Gastroesophageal sphincter (tissue), 4 donors: ENCODE measurements around the gene FAM217B. TPM values are rescaled to one million over a fixed set of nuclear protein-coding genes. Genes with fewer than 3 reads are reported as not detected.

Experiments
- ATAC-seq: fragments of 150-250 bp; one replicate; pipeline ENCODE4 v1.9.1; 2016; ENCODE audit warnings: mild to moderate bottlenecking, moderate library complexity
- H3K27ac ChIP-seq, 4 donors: fragments of 200-600 bp; sonication (generic) in 3 of 4; 1 replicate in 3 of 4; 2 replicates in 1 of 4; pipeline ENCODE4 v1.5.1; 2016 to 2019
- H3K27me3 ChIP-seq: fragments of 200-600 bp; sonication (generic); one replicate; pipeline ENCODE4 v1.5.1; 2019
- H3K36me3 ChIP-seq, 2 donors: fragments of 200-600 bp; sonication (generic); one replicate each; pipeline ENCODE4 v1.5.1; 2019; ENCODE audit warnings: control low read depth in 1 of 2
- H3K4me1 ChIP-seq, 3 donors: fragments of 200-600 bp; sonication (generic); 1 replicate in 2 of 3; 2 replicates in 1 of 3; pipeline ENCODE4 v1.5.1; 2016 to 2019; ENCODE audit warnings: control low read depth in 2 of 3
- H3K4me3 ChIP-seq, 2 donors: fragments of 200-600 bp; sonication (generic); one replicate each; pipeline ENCODE4 v1.5.1; 2019; ENCODE audit warnings: mild to moderate bottlenecking in 1 of 2, moderate library complexity in 1 of 2
- H3K9me3 ChIP-seq, 3 donors: fragments of 200-600 bp; sonication (generic); one replicate each; pipeline ENCODE4 v1.5.1; 2017 to 2019; ENCODE audit warnings: control low read depth in 2 of 3
- EP300 ChIP-seq: sonication (generic); formaldehyde crosslinking; IDR thresholded peaks from one replicate; pipeline ENCODE4 v1.6.1; 2017; ENCODE audit warnings: antibody characterized with exemption, mild to moderate bottlenecking
- POLR2A ChIP-seq, 2 donors: fragments of 450-650 bp; IDR thresholded peaks; one replicate each; pipeline ENCODE4 v1.6.1; 2017; ENCODE audit warnings: antibody characterized with exemption in 2 of 2, mild to moderate bottlenecking in 2 of 2, moderate library complexity in 1 of 2
- POLR2AphosphoS5 ChIP-seq: sonication (generic); formaldehyde crosslinking; IDR thresholded peaks from one replicate; pipeline ENCODE4 v1.6.1; 2017; ENCODE audit warnings: antibody characterized with exemption
- WGBS, 2 donors: methylation state at CpG; one replicate each; pipeline ENCODE4 v1.1.5; 2018; ENCODE audit warnings: low coverage in 1 of 2; 5-methylcytosine and 5-hydroxymethylcytosine counted together
- total RNA-seq, 4 donors: library from RNA; depleted of rRNA; stranded (reverse); fragments of >200 nt; gene quantifications; one replicate each; pipeline ENCODE4 v1.1.0, GENCODE V29; 2016
- TF ChIP-seq, protein P1 (sequence below), 4 experiments: fragments of 200-600 bp in 2 of 4; fragments of 450-650 bp in 2 of 4; sonication (generic) in 1 of 4; IDR thresholded peaks; one replicate each; pipeline ENCODE4 v1.5.1; 2017 to 2019; ENCODE audit warnings: antibody characterized with exemption in 4 of 4, mild to moderate bottlenecking in 2 of 4, moderate library complexity in 2 of 4

The FAM217B gene
- total RNA-seq, 4 donors from 2014 or later, result 8.1 to 22.6 (median 13.4) TPM

DNA sequence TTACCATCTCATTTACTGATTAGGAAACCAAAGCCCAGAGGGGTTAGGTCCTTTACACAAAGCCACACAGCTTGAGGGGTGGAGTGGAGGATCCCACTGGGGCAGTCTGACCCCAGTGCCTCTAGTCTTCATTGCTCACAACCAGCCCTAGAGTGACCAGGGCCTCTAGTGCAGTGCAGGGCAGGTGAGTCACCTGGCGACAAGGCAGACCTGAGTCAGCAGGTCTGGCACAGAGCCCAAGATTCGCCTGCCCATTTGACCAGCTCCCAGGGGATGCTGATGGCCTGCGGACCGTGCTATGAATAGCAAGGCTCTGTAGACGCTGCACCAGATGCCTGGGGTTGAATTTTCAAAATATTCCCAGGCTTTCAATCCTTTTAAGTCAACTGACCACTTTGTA is 48.0 kb downstream of the FAM217B start:
- Histone ChIP-seq H3K4me3 (no peak overlapping the region), H3K27me3 (no peaks in the 10 kb centered on the region), H3K4me1 (no peaks in the 10 kb centered on the region), H3K27ac (no peak overlapping the region), H3K36me3 (peaks cover 0 to 17% of the 10 kb centered on the region in 2 donors), H3K9me3 (no peaks in the 10 kb centered on the region)
- no peak for ATAC-seq
- WGBS, 2 donors, result 55 to 61% methylated on average over 4 to 5 of the region's 5 CpGs
- no peak for TF ChIP-seq POLR2AphosphoS5
- no peak for TF ChIP-seq POLR2A (IDR thresholded peaks at IDR 0.05)
- TF ChIP-seq EP300, result no peak

DNA sequence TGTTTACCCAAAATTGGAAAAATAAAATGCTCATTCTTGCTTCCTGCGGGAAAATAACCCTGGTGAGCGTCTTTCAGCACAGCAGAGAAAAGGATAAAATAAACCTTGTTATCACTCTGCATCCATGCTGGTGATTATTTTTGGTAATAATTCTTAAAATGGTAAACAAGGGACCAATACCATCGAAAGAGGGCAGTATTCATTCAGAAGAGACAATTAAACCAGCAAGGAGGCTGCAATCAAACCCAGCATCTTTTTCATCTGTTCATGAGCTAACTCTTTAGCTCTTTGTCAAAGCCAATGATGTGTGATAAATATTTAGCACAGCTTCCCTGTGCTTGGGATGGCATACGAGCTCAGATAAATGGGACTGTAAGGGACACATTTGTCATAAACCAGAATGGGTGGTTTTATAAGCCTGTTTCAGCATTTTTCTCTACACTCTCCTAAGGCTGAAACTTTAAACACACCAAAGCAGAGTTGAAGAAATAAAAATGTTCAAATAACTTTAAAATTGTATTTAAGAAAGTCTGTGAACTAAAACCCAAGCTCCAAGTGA is 52.4 kb downstream of the FAM217B start:
- peaks cover 0 to 7% (median 3%) of the 10 kb centered on the region in 3 donors for H3K4me1 ChIP-seq
- peaks cover 6% of the 10 kb centered on the region for H3K27me3 ChIP-seq
- no peak overlapping the region for H3K4me3 ChIP-seq
- H3K9me3 ChIP-seq, result no peaks in the 10 kb centered on the region
- ATAC-seq, result no peak
- WGBS, 2 donors, result 35 to 77% methylated on average over 2 to 4 of the region's 4 CpGs
- H3K27ac ChIP-seq, result no peak overlapping the region
- TF ChIP-seq POLR2AphosphoS5 (no peak), POLR2A (IDR thresholded peaks at IDR 0.05) (no peak), EP300 (no peak)
- TF ChIP-seq, protein P1, sequence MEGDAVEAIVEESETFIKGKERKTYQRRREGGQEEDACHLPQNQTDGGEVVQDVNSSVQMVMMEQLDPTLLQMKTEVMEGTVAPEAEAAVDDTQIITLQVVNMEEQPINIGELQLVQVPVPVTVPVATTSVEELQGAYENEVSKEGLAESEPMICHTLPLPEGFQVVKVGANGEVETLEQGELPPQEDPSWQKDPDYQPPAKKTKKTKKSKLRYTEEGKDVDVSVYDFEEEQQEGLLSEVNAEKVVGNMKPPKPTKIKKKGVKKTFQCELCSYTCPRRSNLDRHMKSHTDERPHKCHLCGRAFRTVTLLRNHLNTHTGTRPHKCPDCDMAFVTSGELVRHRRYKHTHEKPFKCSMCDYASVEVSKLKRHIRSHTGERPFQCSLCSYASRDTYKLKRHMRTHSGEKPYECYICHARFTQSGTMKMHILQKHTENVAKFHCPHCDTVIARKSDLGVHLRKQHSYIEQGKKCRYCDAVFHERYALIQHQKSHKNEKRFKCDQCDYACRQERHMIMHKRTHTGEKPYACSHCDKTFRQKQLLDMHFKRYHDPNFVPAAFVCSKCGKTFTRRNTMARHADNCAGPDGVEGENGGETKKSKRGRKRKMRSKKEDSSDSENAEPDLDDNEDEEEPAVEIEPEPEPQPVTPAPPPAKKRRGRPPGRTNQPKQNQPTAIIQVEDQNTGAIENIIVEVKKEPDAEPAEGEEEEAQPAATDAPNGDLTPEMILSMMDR (IDR thresholded peaks at IDR 0.05), result no peak
- H3K36me3 ChIP-seq, result peaks cover 0 to 20% of the 10 kb centered on the region in 2 donors

DNA sequence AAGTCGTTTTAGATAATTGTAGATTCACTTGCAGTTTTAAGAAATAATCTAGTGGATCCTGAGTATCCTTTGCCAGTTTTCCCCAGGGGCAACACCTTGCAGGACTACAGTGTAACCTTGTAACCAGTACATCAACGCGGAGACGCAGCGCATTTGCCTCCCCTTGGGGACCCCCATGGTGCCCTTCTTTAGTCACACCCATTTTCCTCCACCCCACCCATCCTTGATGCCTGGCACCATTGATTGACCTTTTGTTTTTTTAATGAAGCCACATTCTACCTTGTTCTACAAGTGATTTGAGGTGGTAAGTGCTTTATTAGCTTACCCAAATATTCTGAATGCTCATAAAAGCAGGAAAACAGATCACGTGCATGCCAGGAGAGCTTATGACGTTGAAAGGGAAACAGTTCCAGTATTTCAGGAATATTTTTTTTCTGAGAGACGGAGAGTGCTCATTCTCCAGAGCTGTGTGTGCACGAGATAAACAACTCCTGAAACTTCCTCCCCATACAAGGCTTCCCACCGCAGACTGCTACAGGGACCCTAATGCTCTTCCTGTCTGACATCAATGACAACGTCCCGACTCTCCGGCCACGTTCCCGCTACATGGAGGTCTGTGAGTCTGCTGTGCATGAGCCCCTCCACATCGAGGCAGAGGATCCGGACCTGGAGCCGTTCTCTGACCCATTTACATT is 53.7 kb downstream of the FAM217B start:
- no peaks in the 10 kb centered on the region for H3K9me3 ChIP-seq
- peak overlapping the region in 1 of 2 donors; percentile 19 for H3K4me3 ChIP-seq
- H3K36me3 ChIP-seq, result peaks cover 0 to 15% of the 10 kb centered on the region in 2 donors
- peaks cover 0 to 7% (median 3%) of the 10 kb centered on the region in 3 donors for H3K4me1 ChIP-seq
- 27 to 43% methylated on average over 8 to 15 of the region's 18 CpGs for WGBS, 2 donors
- ATAC-seq, result no peak
- TF ChIP-seq POLR2A (IDR thresholded peaks at IDR 0.05) (no peak), POLR2AphosphoS5 (no peak), EP300 (no peak)
- TF ChIP-seq, protein P1 (IDR thresholded peaks at IDR 0.05), result no peak
- H3K27ac ChIP-seq, result no peak overlapping the region
- peaks cover 6% of the 10 kb centered on the region for H3K27me3 ChIP-seq

DNA sequence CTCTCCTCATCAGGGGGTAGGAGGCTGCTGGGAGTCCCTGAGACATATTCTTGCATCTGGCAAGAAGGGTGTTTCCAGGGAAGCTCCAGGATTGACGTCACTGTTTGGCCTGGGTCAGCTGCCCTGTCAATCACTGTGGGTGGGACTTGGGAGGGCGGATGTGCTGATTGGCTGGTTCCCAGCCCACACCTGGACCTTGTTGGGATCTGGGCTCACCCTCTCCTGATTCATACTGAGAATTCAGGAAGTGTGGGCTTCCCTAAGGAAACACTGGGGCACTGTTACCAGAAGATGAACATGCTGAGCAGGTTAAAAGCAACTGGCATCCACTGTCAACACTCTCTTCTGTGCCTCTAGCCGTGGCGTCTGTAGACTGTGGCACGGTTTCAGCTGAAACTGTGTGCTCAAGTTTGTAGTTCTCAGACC is 54.5 kb downstream of the FAM217B start:
- Histone ChIP-seq H3K4me1 (peaks cover 0 to 7% (median 3%) of the 10 kb centered on the region in 3 donors), H3K4me3 (peak overlapping the region in 1 of 2 donors; percentile 19), H3K9me3 (no peaks in the 10 kb centered on the region), H3K36me3 (peaks cover 0 to 18% of the 10 kb centered on the region in 2 donors), H3K27ac (no peak overlapping the region), H3K27me3 (peaks cover 6% of the 10 kb centered on the region)
- 25 to 53% methylated on average over 2 to 3 of the region's 5 CpGs for WGBS, 2 donors
- TF ChIP-seq POLR2AphosphoS5 (no peak), EP300 (no peak)
- ATAC-seq, result peak; percentile 50

DNA sequence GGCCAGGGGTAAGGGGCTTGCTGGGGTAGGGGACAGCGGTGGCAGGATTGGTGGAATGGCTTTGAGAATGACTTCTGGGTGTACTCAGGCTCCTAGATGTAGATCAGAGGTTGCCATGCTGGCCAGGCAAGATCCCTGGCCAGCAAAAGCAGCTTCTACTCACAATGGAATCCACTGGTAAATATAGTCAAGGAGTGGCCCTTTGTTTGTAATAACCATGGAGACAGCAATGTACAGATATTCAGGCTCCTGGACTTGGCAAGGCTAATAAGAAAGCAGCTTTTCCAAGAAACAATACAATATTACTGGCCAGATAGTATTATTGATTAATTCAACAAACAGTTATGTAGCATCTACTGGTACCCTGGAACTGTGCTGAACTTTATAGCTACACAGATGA is 55.9 kb downstream of the FAM217B start:
- TF ChIP-seq, protein P1 (IDR thresholded peaks at IDR 0.05), result no peak
- TF ChIP-seq EP300 (no peak), POLR2AphosphoS5 (no peak)
- Histone ChIP-seq H3K27ac (no peak overlapping the region), H3K4me1 (peaks cover 0 to 7% (median 3%) of the 10 kb centered on the region in 3 donors), H3K36me3 (peaks cover 0 to 22% of the 10 kb centered on the region in 2 donors), H3K4me3 (no peak overlapping the region), H3K9me3 (no peaks in the 10 kb centered on the region), H3K27me3 (peaks cover 6% of the 10 kb centered on the region)
- 100% methylated on average over 1 of the region's 1 CpG; no CpG with 5 or more reads in 1 of the 2 donors for WGBS, 2 donors
- ATAC-seq, result no peak

DNA sequence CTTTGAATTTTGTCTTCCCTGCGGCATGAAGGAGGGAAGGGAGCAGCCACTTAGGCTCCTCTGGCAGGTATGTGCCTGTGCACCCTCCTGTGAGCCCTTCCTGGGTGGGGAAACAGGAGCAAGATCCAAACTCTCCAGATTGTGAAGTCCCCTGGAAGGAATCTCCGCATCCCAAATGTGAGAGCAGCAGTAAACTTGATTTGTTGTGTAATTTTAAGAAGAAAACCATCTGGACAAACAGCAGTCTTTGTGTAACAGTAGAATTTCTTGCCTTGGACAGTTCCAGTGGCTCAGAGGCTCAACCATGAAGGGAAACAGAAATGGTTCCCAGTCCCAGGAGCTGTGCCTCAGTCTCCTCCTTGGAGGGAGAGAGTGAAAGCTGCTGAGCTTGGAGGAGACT is 57.7 kb downstream of the FAM217B start:
- Histone ChIP-seq H3K36me3 (peaks cover 0 to 26% of the 10 kb centered on the region in 2 donors), H3K27ac (no peak overlapping the region), H3K4me3 (no peak overlapping the region), H3K27me3 (peaks cover 6% of the 10 kb centered on the region), H3K9me3 (no peaks in the 10 kb centered on the region), H3K4me1 (peaks cover 0 to 7% (median 3%) of the 10 kb centered on the region in 3 donors)
- no peak for ATAC-seq
- 90% methylated on average over 2 of the region's 2 CpGs; no CpG with 5 or more reads in 1 of the 2 donors for WGBS, 2 donors
- TF ChIP-seq, protein P1 (IDR thresholded peaks at IDR 0.05), result no peak
- TF ChIP-seq EP300 (no peak), POLR2AphosphoS5 (no peak), POLR2A (IDR thresholded peaks at IDR 0.05) (no peak)
